ENCODE data around the gene HLA-DPA1.
"Not testable (repeated sequence)": the region's sequence is repeated elsewhere in the genome, so short reads cannot be mapped to it uniquely, and the experiment has no call there.

Gene HLA-DPA1

GRCh38 chr6:33107641-33108040, 34.2 kb upstream of the HLA-DPA1 start:
- no peak overlapping the region for H3K9ac ChIP-seq (ENCODE audit: low read length)
- H3K4me3 ChIP-seq (ENCODE audit: low read length) = no peak overlapping the region
- H3K4me1 ChIP-seq (ENCODE audit: control insufficient read depth, insufficient read depth, low read length) = no peaks in the 10 kb centered on the region
- peaks cover 70% of the 10 kb centered on the region for H3K27me3 ChIP-seq (replicated peaks; ENCODE audit: control insufficient read depth, insufficient read depth, low read length)
- no peaks in the 10 kb centered on the region for H3K36me3 ChIP-seq (ENCODE audit: control insufficient read depth, insufficient read depth, low read length, severe bottlenecking)
- H3K9me3 ChIP-seq (ENCODE audit: control insufficient read depth, low read length) = peaks cover 8% of the 10 kb centered on the region
- DNase-seq (ENCODE audit: low read depth) = no peak

GRCh38 chr6:33105916-33106871, 32.7 kb upstream of the HLA-DPA1 start:
- peaks cover 67% of the 10 kb centered on the region for H3K27me3 ChIP-seq (replicated peaks; ENCODE audit: control insufficient read depth, insufficient read depth, low read length)
- H3K4me1 ChIP-seq (ENCODE audit: control insufficient read depth, insufficient read depth, low read length) = no peaks in the 10 kb centered on the region
- H3K4me3 ChIP-seq (ENCODE audit: low read length) = no peak overlapping the region
- H3K9ac ChIP-seq (ENCODE audit: low read length) = no peak overlapping the region
- DNase-seq (ENCODE audit: low read depth) = no peak
- H3K36me3 ChIP-seq (ENCODE audit: control insufficient read depth, insufficient read depth, low read length, severe bottlenecking) = no peaks in the 10 kb centered on the region
- H3K9me3 ChIP-seq (ENCODE audit: control insufficient read depth, low read length) = peaks cover 10% of the 10 kb centered on the region

- Histone ChIP-seq H3K36me3 (ENCODE audit: control insufficient read depth, insufficient read depth, low read length, severe bottlenecking) (no peaks in the 10 kb centered on the region), H3K9ac (ENCODE audit: low read length) (no peak overlapping the region), H3K27me3 (replicated peaks; ENCODE audit: control insufficient read depth, insufficient read depth, low read length) (peaks cover 63% of the 10 kb centered on the region), H3K4me3 (ENCODE audit: low read length) (no peak overlapping the region), H3K4me1 (ENCODE audit: control insufficient read depth, insufficient read depth, low read length) (no peaks in the 10 kb centered on the region), H3K9me3 (ENCODE audit: control insufficient read depth, low read length) (peaks cover 18% of the 10 kb centered on the region)
- DNase-seq (ENCODE audit: low read depth) = no peak
Observed at GRCh38 chr6:33105386-33105785, 31.9 kb upstream of the HLA-DPA1 start.

- Histone ChIP-seq H3K4me3 (ENCODE audit: low read length) (no peak overlapping the region), H3K27me3 (replicated peaks; ENCODE audit: control insufficient read depth, insufficient read depth, low read length) (peaks cover 62% of the 10 kb centered on the region), H3K9ac (ENCODE audit: low read length) (no peak overlapping the region), H3K36me3 (ENCODE audit: control insufficient read depth, insufficient read depth, low read length, severe bottlenecking) (no peaks in the 10 kb centered on the region), H3K9me3 (ENCODE audit: control insufficient read depth, low read length) (peaks cover 23% of the 10 kb centered on the region), H3K4me1 (ENCODE audit: control insufficient read depth, insufficient read depth, low read length) (no peaks in the 10 kb centered on the region)
- DNase-seq (ENCODE audit: low read depth) = no peak
Observed at GRCh38 chr6:33104887-33105286, 31.4 kb upstream of the HLA-DPA1 start.

- peaks cover 51% of the 10 kb centered on the region for H3K27me3 ChIP-seq (replicated peaks; ENCODE audit: control insufficient read depth, insufficient read depth, low read length)
- H3K36me3 ChIP-seq (ENCODE audit: control insufficient read depth, insufficient read depth, low read length, severe bottlenecking) = no peaks in the 10 kb centered on the region
- H3K4me1 ChIP-seq (ENCODE audit: control insufficient read depth, insufficient read depth, low read length) = no peaks in the 10 kb centered on the region
- H3K9ac ChIP-seq (ENCODE audit: low read length) = no peak overlapping the region
- H3K4me3 ChIP-seq (ENCODE audit: low read length) = no peak overlapping the region
- DNase-seq (ENCODE audit: low read depth) = no peak
- H3K9me3 ChIP-seq (ENCODE audit: control insufficient read depth, low read length) = peaks cover 24% of the 10 kb centered on the region
Observed at GRCh38 chr6:33103776-33104175, 30.3 kb upstream of the HLA-DPA1 start.

GRCh38 chr6:33101121-33101737, 27.8 kb upstream of the HLA-DPA1 start:
- H3K9me3 ChIP-seq (ENCODE audit: control insufficient read depth, low read length) = peaks cover 32% of the 10 kb centered on the region
- not testable (repeated sequence) for H3K9ac ChIP-seq (ENCODE audit: low read length)
- H3K27me3 ChIP-seq (replicated peaks; ENCODE audit: control insufficient read depth, insufficient read depth, low read length) = peaks cover 26% of the 10 kb centered on the region

GRCh38 chr6:33095681-33096080, 22.2 kb upstream of the HLA-DPA1 start:
- Histone ChIP-seq H3K27me3 (replicated peaks; ENCODE audit: control insufficient read depth, insufficient read depth, low read length) (no peaks in the 10 kb centered on the region), H3K9me3 (ENCODE audit: control insufficient read depth, low read length) (peaks cover 18% of the 10 kb centered on the region), H3K4me1 (ENCODE audit: control insufficient read depth, insufficient read depth, low read length) (no peaks in the 10 kb centered on the region), H3K4me3 (ENCODE audit: low read length) (no peak overlapping the region), H3K9ac (ENCODE audit: low read length) (no peak overlapping the region), H3K36me3 (ENCODE audit: control insufficient read depth, insufficient read depth, low read length, severe bottlenecking) (no peaks in the 10 kb centered on the region)
- no peak for DNase-seq (ENCODE audit: low read depth)

More at GRCh38 chr6:33101121-33101737, 27.8 kb upstream of the HLA-DPA1 start:
- not testable (repeated sequence) for H3K4me1 ChIP-seq (ENCODE audit: control insufficient read depth, insufficient read depth, low read length); DNase-seq (ENCODE audit: low read depth); H3K36me3 ChIP-seq (ENCODE audit: control insufficient read depth, insufficient read depth, low read length, severe bottlenecking); H3K4me3 ChIP-seq (ENCODE audit: low read length)

GRCh38 chr6:33093855-33094254, 20.4 kb upstream of the HLA-DPA1 start:
- no peaks in the 10 kb centered on the region for H3K27me3 ChIP-seq (replicated peaks; ENCODE audit: control insufficient read depth, insufficient read depth, low read length)
- no peaks in the 10 kb centered on the region for H3K4me1 ChIP-seq (ENCODE audit: control insufficient read depth, insufficient read depth, low read length)
- H3K36me3 ChIP-seq (ENCODE audit: control insufficient read depth, insufficient read depth, low read length, severe bottlenecking) = no peaks in the 10 kb centered on the region
- H3K9me3 ChIP-seq (ENCODE audit: control insufficient read depth, low read length) = peaks cover 9% of the 10 kb centered on the region
- no peak overlapping the region for H3K9ac ChIP-seq (ENCODE audit: low read length)
- no peak overlapping the region for H3K4me3 ChIP-seq (ENCODE audit: low read length)
- no peak for DNase-seq (ENCODE audit: low read depth)

- Histone ChIP-seq H3K27me3 (replicated peaks; ENCODE audit: control insufficient read depth, insufficient read depth, low read length) (no peaks in the 10 kb centered on the region), H3K36me3 (ENCODE audit: control insufficient read depth, insufficient read depth, low read length, severe bottlenecking) (no peaks in the 10 kb centered on the region), H3K9me3 (ENCODE audit: control insufficient read depth, low read length) (no peaks in the 10 kb centered on the region), H3K4me3 (ENCODE audit: low read length) (no peak overlapping the region), H3K9ac (ENCODE audit: low read length) (no peak overlapping the region), H3K4me1 (ENCODE audit: control insufficient read depth, insufficient read depth, low read length) (no peaks in the 10 kb centered on the region)
- DNase-seq (ENCODE audit: low read depth) = no peak
Observed at GRCh38 chr6:33092385-33092784, 18.9 kb upstream of the HLA-DPA1 start.

GRCh38 chr6:33091957-33092356, 18.5 kb upstream of the HLA-DPA1 start:
- Histone ChIP-seq H3K9ac (ENCODE audit: low read length) (no peak overlapping the region), H3K9me3 (ENCODE audit: control insufficient read depth, low read length) (no peaks in the 10 kb centered on the region), H3K27me3 (replicated peaks; ENCODE audit: control insufficient read depth, insufficient read depth, low read length) (no peaks in the 10 kb centered on the region), H3K4me3 (ENCODE audit: low read length) (no peak overlapping the region), H3K36me3 (ENCODE audit: control insufficient read depth, insufficient read depth, low read length, severe bottlenecking) (no peaks in the 10 kb centered on the region), H3K4me1 (ENCODE audit: control insufficient read depth, insufficient read depth, low read length) (no peaks in the 10 kb centered on the region)
- DNase-seq (ENCODE audit: low read depth) = no peak

- DNase-seq (ENCODE audit: low read depth) = no peak
- Histone ChIP-seq H3K9me3 (ENCODE audit: control insufficient read depth, low read length) (no peaks in the 10 kb centered on the region), H3K4me1 (ENCODE audit: control insufficient read depth, insufficient read depth, low read length) (no peaks in the 10 kb centered on the region), H3K36me3 (ENCODE audit: control insufficient read depth, insufficient read depth, low read length, severe bottlenecking) (peaks cover 7% of the 10 kb centered on the region), H3K27me3 (replicated peaks; ENCODE audit: control insufficient read depth, insufficient read depth, low read length) (no peaks in the 10 kb centered on the region), H3K4me3 (ENCODE audit: low read length) (no peak overlapping the region), H3K9ac (ENCODE audit: low read length) (no peak overlapping the region)
Observed at GRCh38 chr6:33088931-33089620, 15.6 kb upstream of the HLA-DPA1 start.

All from adipocyte (in vitro differentiated cells).